Breast epithelium (tissue), 3 donors: ENCODE results near the gene MAP3K7.

ENCODE experiments used
- CTCF ChIP-seq, 3 donors: fragments of 450-650 bp; IDR thresholded peaks; one replicate each; pipeline ENCODE4 v1.5.1; 2016 to 2017; ENCODE audit warnings: antibody characterized with exemption in 3 of 3, mild to moderate bottlenecking in 3 of 3, moderate library complexity in 3 of 3
- POLR2AphosphoS5 ChIP-seq, 3 donors: sonication (generic); formaldehyde crosslinking; IDR thresholded peaks; one replicate each; pipeline ENCODE4 v1.6.1; 2017; ENCODE audit warnings: antibody characterized with exemption in 3 of 3

GRCh38 chr6:90574610-90575009 lies 12.3 kb downstream of the MAP3K7 start:
- TF ChIP-seq CTCF (IDR thresholded peaks at IDR 0.05) (no peak), POLR2AphosphoS5 (IDR thresholded peaks at IDR 0.05) (no peak)
